ENCODE results near the gene NRBF2. TPM values are rescaled to one million over a fixed set of nuclear protein-coding genes. Genes with fewer than 3 reads are reported as not detected.
A peak's percentile ranks its signal among the peaks of the same experiment; 100 is the strongest.
"Not testable (repeated sequence)": the region's sequence is repeated elsewhere in the genome, so short reads cannot be mapped to it uniquely, and the experiment has no call there.

The NRBF2 gene
- total and polyA plus RNA-seq, 9 of the 15 experiments (the other 6 are each of a cell fraction or from before 2014, with no cell fraction given), result 20.8 to 52.1 (median 30.5) TPM

- H3K4me1 ChIP-seq (replicated peaks in 1 of 2; ENCODE audit: control insufficient read depth in 2 of 2, insufficient read depth in 2 of 2, low read length in 2 of 2), result peaks cover 0 to 26% of the 10 kb centered on the region in 2 experiments; a peak in 3 of 5 replicates
- H3K9me1 ChIP-seq (ENCODE audit: control insufficient read depth, insufficient read depth, low read length); H4K20me1 ChIP-seq (replicated peaks; ENCODE audit: control insufficient read depth, insufficient read depth, low read length); H3K79me2 ChIP-seq (ENCODE audit: control insufficient read depth, insufficient read depth, low read length); BruUV-seq (replicated peaks); H3K36me3 ChIP-seq (ENCODE audit: control insufficient read depth, insufficient read depth, low read length); H3K9ac ChIP-seq (ENCODE audit: insufficient read depth in 1 of 2, low read depth in 2 of 2, low read length in 2 of 2); H3K9me3 ChIP-seq (replicated peaks; ENCODE audit: control insufficient read depth, insufficient read depth, low read depth, low read length); H3K4me3 ChIP-seq; intact Hi-C loops (cut with micrococcal nuclease); H3K4me2 ChIP-seq (ENCODE audit: insufficient read depth, low read length); H3K27me3 ChIP-seq (ENCODE audit: control insufficient read depth in 2 of 2, insufficient read depth in 2 of 2, low read length in 2 of 2): not testable (repeated sequence)
- peak overlapping the region; percentile 61; the same call in 2 of the 3 replicates for H3K27ac ChIP-seq (ENCODE audit: extremely low read depth, low read depth, low read length)
- ATAC-seq, result peak; percentile 76
- FAIRE-seq, result peak; percentile 63
- POLR2A ChIA-PET, result interaction anchor here (0.7 to 0.9 kb wide), 3 partner anchors 31 to 525 kb away, joined by 3 read pairs; partner anchors contain the start of gene NRBF2
- 17% methylated on average over 7 of the region's 7 CpGs for WGBS (ENCODE audit: insufficient coverage, low coverage, missing lambda C conversion rate)
- in situ Hi-C loops (cut with MboI), result loop anchor here (25.0 kb wide), 1 partner anchor 1340 kb away; no protein-coding TSS in a partner anchor
- H2AFZ ChIP-seq (ENCODE audit: low read depth, low read length), result peak overlapping the region; percentile 74
- CTCF ChIA-PET (ENCODE audit: low intra/inter-chr PET ratio), result interaction anchor here (0.6 kb wide), 1 partner anchor 520 kb away, joined by 4 read pairs; no protein-coding TSS in a partner anchor
- DNase-seq (ENCODE audit: extremely low read depth in 1 of 4, low spot score in 3 of 4), result peak in 1 of 4 experiments; percentile 58
- TF ChIP-seq FOXJ2 (tag; IDR thresholded peaks at IDR 0.05) (0 out of 2 replicates have a peak, but pooled peaks have one; percentile 31), ZNF589 (CRISPR knock-in tag; IDR thresholded peaks at IDR 0.05; ENCODE audit: low read depth) (0 out of 2 replicates have a peak, but pooled peaks have one; percentile 39), ZNF644 (tag; IDR thresholded peaks at IDR 0.05; ENCODE audit: low read depth) (peak; percentile 65; the same call in 1 of the 2 replicates), TAF7 (tag; IDR thresholded peaks at IDR 0.05) (0 out of 2 replicates have a peak, but pooled peaks have one; percentile 14), ATF7 (IDR thresholded peaks at IDR 0.05) (peak; percentile 42; the same call in 1 of the 2 replicates), SMARCE1 (IDR thresholded peaks at IDR 0.05) (peak; percentile 32; the same call in 1 of the 2 replicates), MNT (conservative IDR thresholded peaks at IDR 0.05) (peak in 1 of 2 experiments; percentile 37; a peak in 2 of 4 replicates), CEBPB (tag; IDR thresholded peaks at IDR 0.05) (peak; percentile 83), ELF4 (CRISPR knock-in tag; IDR thresholded peaks at IDR 0.05) (peak; percentile 67; the same call in 1 of the 2 replicates), FOXK2 (conservative IDR thresholded peaks at IDR 0.05 in 1 of 2, IDR thresholded peaks at IDR 0.05 in 1 of 2; ENCODE audit: low read depth in 2 of 2) (peak in 1 of 2 experiments; percentile 39; a peak in 1 of 4 replicates), RAD51 (IDR thresholded peaks at IDR 0.05; ENCODE audit: borderline replicate concordance, low read depth) (peak; percentile 44; the same call in 1 of the 2 replicates), ZNF766 (CRISPR knock-in tag; conservative IDR thresholded peaks at IDR 0.05) (peak; percentile 87)
- TF ChIP-seq, protein P1, sequence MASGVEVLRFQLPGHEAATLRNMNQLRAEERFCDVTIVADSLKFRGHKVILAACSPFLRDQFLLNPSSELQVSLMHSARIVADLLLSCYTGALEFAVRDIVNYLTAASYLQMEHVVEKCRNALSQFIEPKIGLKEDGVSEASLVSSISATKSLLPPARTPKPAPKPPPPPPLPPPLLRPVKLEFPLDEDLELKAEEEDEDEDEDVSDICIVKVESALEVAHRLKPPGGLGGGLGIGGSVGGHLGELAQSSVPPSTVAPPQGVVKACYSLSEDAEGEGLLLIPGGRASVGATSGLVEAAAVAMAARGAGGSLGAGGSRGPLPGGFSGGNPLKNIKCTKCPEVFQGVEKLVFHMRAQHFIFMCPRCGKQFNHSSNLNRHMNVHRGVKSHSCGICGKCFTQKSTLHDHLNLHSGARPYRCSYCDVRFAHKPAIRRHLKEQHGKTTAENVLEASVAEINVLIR (CRISPR knock-in tag; IDR thresholded peaks at IDR 0.05), result 0 out of 2 replicates have a peak, but pooled peaks have one; percentile 16
These were observed 30.7 kb upstream of the NRBF2 start for GRCh38 chr10:63102279-63102883.
